ENCODE results near the gene ZSWIM6.

Gene ZSWIM6

DNA sequence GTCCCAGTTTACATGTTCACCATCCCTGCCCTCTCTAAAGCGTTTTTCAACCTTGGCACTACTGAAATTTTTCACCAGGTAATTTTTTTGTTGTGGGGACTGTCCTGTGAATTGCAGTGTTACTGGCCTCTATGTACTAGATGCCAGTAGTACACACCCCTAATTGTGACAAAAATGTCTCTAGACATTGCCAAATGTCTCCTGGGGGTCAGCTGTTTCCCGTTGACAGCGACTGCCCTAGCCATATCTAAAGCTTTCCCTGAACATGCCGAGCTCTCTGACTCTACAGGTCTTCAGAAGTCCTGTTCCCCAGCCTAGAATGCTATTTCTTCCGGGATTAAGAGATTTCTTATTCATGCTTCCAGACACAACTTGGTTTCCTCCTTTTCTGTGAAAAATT lies 235.3 kb downstream of the ZSWIM6 start:
- no peak for DNase-seq

DNA sequence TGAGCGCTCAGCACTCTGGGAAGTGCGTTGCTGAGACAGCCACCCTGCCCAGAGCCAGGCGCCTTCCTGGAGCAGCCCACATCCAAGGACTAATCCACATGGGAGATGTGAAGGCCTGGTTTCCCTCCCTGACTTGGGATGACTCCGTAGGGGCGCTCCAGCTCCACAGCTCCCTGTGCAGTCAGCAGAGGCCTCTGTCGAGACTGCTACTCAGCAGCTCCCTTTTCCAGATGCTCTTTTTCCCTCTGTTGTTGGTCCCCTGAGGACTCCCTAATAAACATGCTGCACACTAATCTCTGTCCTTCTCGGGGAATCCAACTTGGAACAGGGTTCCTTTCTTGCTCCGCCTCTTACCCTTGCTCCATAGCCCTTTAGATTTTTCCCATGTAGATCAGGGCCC lies 237.3 kb downstream of the ZSWIM6 start:
- DNase-seq, result no peak

DNA sequence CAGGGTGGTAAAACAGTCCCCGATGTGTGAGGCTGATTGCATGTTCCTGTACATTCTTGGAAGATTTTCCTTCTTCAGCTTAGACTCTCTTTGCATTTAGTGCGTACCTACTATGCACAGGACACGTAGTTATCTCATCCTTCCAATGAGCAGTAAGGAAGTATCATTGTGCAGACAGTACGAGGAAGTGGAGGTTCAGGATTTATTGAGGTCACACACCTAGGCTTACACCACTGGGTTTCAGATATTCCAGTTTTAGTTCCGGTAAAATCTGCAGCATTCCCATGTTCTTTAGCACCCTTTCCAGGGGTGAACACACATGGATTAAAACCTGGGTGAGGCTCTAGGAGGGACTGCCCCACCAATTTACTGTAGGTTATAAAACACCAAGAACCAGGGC lies 238.7 kb downstream of the ZSWIM6 start:
- no peak for DNase-seq

DNA sequence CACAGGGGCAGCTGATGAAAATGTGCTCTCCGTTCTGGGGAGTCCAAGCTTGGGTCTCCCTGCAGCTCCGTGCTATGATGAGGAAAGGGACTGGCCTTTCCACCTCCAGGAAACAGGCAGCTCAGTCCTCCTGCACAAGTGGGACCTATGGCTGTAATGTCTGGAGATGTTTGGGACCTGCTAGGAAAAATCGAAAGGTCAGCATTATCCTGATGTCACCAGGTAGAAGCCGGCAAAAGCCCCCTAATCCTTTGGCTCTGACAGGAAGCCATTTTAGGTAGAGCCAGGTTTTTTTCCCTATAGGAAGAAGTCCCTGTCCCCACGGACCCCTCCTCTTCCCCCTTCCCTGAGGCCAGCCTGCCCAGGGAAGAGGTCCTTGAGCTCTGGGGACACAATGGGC lies 240.9 kb downstream of the ZSWIM6 start:
- DNase-seq, result no peak

DNA sequence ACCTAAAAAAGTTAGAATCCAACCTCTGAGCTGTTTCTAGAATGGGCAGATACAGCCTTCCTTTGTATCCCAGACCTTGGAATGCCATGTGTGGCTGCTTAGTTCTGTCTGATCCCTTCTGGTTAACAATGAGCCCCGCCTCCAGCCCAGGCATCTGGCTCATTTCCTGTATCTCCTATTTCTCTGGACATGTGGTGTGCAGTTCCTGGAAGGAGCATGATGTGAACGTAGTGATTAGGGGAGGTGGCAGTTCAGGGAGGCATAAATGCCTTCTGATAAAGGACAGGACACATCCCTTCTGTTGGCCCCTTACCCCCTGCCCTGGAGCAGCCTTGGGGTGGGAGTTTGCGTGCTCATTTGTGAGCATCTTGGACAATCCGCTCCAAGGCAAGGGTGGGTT lies 243.0 kb downstream of the ZSWIM6 start:
- DNase-seq, result no peak

DNA sequence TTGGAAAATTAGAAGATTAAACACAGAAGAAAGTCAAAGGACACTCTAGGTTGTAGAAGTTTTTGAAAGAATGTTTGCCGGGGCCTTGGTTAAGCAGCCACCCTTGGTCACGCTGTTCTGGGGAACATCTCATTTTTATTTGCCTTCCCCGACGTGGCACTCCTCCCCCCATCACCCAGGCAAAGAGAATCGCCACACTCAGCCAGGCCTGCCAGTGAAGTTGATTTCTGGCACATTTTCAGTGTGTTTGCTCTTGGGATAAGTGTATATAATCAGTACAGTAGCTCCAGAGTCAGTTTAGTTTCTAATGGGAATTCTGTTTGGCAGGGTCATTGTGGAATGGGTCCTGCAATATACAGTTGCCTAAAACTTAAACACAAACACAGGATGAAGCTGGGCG lies 243.5 kb downstream of the ZSWIM6 start:
- no peak for DNase-seq

DNA sequence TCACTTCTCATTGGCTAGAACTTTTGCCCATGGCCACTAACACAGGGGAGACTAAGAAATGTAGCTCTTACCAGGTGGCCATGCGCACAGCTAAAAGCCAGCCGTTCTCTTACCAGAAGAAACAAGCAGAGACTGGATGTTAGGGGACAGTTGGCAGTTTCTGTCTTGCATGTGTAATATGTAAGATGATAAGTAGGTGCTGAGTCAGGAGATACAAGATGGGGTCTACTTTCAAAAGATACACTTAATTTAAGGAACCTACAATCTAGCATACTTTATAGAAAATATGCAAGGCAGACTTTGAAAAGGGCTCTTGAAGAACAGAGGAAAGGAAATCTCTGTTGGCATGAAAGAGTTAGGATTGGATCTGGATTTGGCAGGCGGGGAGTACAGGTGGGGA lies 244.5 kb downstream of the ZSWIM6 start:
- DNase-seq, result no peak

DNA sequence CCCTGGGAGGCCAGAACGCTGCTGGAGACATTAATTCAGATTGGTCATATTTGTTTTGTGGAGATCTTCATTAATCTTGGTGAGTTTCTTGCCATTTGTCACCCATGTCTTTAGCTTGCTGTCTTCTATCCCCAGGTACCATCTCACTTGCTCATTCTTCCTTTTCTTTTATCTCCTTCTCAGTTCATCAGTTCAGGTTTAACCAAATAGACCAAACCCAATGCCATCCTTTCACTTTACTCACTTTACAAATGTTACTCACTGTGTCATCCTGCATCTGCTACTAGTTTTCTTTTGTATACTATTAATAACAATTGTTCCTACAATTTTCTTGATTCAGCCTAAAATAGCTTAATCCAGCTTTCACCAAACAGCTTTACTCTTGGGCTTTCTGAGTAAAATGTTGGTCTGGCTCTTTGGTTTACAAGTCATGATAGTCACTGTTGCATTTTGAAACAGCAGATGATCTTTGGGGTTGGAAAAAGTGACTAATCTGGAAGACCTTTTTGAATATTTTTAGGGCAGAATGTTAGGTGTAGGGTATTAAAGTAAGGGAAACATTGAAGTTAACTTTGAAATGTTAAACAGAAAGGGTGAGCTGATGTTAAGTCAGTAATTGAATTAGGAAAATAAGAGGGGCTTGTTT lies 246.9 kb downstream of the ZSWIM6 start:
- DNase-seq, result peak; percentile 53

DNA sequence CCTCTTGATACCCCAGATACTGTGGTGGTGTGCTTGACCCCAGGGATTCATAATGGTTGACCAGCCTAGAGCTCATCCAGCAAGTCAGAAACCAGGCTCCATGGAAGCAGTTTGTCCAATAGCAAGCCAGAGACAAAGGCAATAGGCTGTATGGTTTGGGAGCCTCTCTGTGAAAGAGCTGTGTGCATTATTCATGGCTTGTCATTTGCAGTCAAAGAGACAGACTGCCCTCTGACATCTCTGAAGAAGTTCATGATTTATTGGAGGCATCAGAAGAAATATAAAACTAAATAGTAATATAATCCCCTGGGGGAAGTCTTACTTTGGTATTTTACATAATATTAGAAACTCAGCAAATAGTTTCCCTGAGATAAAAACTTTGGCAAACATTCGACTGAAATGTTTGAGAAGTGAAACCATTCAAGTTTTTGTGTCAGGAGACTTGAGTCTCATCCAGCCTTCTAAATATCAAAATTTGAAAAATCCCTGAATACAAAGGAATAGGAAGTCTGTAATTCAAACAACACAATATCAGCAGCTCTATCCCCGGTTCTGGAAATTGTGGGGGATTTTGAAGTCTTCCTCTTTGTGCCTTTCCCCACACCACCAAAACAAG lies 250.3 kb downstream of the ZSWIM6 start:
- DNase-seq, result no peak

DNA sequence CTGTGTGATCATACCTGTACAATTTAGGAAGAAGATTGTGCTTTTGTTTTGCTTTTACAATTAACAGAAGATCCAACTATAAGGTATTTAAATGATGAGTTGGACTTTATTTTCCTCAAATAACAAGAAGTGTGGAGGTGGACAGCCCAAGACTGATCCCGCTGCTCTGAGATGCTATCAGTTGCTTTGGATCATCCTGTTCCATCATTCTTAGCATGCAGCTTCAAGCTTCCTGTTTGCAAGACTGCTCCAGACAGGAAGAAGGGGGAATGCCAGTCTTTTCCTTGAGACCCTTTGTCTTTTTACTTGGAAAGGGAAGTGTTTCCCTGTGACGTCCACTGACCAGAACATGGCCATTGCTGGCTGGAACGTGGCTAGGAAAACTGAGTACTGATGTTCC lies 250.8 kb downstream of the ZSWIM6 start:
- no peak for DNase-seq

DNA sequence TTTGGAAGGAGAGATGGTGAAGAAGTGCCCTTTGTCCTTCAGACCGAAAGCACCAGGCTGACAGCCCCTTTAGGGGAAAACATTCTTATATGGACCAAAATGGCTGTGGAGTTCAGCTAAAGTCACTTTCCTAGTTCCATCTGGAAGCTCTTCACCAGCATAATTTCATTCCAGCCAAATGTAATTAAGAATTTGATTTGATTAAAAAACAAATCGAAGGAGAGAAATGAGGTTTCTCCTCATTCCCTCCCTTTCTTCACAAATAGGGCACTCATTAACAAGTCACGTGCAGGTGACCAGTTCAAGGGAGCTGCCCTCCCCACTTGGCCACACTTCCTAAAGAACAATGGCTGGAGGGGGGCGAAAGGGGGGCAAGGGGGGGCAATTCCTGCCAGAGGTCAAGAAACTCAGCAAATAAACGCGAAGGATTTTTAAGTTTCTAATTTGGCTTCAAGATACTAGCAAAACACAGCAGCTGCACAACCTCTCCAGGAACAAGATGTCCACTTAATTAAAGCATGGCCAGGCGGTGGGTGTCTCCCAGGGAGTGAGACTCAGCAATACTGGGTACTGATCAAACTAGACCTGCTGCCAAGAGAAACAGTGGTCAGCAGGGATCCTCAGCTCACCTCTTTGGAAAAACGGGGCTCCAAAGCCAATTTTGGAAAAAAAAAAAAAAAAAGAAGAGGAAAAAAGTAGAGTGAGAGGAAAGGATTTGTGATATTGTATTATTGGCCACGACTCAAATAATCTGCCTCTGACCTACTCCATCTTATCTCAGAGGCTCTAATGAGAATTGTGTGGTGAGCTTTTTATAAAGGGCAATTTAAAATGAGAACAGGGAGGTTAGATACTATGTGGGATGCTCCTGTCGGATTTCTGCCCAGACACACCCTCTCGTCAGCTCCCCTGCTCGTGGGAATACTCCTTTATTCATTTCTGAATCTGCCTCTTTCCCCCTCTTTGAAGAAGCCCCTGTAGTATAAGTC lies 254.3 kb downstream of the ZSWIM6 start:
- no peak for DNase-seq

DNA sequence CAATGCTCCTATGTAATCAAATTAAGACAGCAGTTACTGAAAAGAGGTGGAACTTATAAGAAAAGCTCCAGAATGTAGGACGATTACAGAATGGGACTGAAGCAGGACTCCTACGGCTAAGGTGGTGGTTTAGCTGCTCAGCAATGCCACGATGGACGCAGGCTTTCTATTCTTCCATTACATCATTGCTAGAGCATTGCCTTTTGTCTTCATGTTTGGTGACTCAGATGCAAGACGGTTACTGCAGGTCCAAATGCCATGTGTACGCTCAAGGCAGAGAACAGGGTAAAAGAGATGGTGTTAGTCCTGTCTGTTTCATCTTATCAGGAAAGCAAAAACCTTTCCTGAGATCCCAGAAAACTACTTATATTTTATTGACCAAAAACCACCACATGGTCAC lies 255.1 kb downstream of the ZSWIM6 start:
- DNase-seq, result no peak

DNA sequence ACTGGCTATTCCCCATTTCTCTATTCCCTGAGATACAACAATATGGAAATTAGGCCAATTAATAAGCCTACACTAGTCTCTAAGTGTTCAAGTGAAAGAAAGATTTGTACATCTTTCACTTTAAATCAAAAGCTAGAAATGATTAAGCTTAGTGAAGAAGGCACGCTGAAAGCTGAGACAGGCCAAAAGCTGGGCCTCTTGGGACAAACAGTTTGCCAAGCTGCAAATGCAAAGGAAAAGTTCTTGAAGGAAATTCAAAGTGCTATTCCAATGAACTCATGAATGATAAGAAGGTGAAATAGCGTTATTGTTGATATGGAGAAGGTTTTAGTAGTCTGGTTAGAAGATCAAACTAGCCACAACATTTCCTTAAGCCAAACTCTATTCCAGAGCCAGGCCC lies 256.2 kb downstream of the ZSWIM6 start:
- DNase-seq, result no peak

DNA sequence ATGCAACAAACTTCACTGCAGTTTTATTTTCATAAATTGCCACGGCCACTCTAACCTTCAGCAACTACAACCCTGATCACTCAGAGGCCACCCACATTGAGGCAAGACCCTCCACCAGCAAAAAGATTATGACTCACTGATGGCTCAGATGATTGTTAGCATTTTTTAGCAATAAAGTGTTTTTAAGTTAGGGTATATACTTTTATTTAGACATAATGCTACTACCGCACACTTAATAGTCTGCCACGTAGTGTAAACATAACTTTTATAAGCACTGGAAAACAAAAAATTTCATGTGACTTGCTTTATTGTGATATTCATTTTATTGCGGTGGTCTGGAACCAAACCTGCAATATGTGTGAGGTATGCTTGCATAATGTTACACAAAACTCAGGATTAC lies 257.9 kb downstream of the ZSWIM6 start:
- no peak for DNase-seq

DNA sequence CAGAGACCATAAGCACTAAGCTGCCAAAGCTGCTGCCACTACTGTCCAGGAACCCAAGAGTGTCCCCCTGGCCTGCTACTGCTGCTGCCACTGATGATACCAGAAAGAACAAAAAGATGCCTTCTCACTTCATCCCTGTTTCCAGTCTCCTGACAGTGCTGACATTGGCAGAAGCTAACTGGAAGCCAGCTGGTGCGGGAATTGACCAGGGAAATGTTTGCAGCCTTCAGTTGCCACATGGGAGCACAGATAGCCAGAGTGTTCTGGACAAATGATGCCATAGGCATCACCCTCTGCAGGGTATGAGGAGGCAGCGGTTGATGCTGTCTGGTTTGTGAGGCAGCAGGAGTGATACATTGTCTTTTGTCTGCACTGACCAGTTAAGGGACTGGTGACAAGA lies 258.4 kb downstream of the ZSWIM6 start:
- DNase-seq, result no peak

DNA sequence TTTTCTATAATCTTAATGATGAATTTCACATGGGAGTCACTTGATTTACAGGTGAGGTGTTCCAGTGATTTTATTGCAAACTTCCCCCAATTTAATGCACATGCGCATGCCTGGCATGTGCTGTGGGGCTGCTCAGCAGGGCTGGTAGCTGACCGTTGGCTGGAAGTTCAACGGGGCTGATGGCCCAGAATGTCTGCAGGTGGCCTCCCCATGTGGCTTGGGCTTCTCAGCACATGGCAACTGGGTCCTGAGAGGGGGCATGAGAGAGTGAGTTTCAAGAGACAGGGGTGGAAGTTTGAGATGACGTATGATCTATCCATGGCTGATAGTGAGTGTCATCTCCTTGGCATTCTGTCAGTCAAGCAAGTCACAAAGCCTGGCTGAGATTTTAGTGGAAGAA lies 259.8 kb downstream of the ZSWIM6 start:
- no peak for DNase-seq

DNA sequence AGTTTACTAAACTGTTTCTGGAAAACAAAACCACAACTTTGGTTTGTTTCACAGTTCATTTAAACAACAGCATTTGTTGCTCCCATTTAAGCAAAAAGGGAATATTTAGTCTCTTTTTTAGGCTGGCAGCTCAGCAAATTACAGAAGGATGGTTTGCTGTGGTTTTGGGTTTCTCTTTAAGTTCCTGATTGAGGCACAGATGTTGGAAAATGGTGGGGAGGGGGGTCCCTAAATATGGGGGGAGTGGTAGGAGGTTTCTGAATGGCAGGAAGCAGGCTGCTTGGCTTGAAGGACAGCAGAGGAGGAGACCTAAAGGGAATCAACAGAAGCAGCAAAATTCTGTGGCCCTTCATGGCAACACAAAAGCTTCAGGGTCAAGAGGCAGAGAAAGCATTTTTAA lies 263.4 kb downstream of the ZSWIM6 start:
- no peak for DNase-seq

Measured in activated CD4-positive, alpha-beta T cell treated with anti-CD3 and anti-CD28 coated beads, Interleukin-2, Interleukin-6, amounts not matched to agents 100 ng/mL and 50 ng/mL, durations not matched to agents 16 hours and 8 hours (primary cell).